ENCODE measurements around the gene SCLY. TPM values are rescaled to one million over a fixed set of nuclear protein-coding genes. Genes with fewer than 3 reads are reported as not detected.

The SCLY gene
- total RNA-seq, 1 donor from 2014 or later = 49.2 TPM

GRCh38 chr2:238060096-238060541 is 682 bp upstream of the SCLY start:
- peaks cover 3% of the 10 kb centered on the region for H3K27me3 Mint-ChIP-seq
- H3K4me1 Mint-ChIP-seq (ENCODE audit: low read depth) = peaks cover 36% of the 10 kb centered on the region
- DNase-seq (ENCODE audit: low spot score, unreplicated experiment) = no peak
- H3K4me3 Mint-ChIP-seq (ENCODE audit: low read depth) = peak overlapping the region; percentile 82
- TF ChIP-seq CTCF (IDR thresholded peaks at IDR 0.05; ENCODE audit: unreplicated experiment) = no peak
- H3K9me3 Mint-ChIP-seq (ENCODE audit: low read depth) = peaks cover 2% of the 10 kb centered on the region
- peaks cover 2% of the 10 kb centered on the region for H3K36me3 Mint-ChIP-seq (ENCODE audit: insufficient read depth)
- H3K27ac Mint-ChIP-seq = peak overlapping the region; percentile 92

- Mint-ChIP-seq H3K27ac (peak overlapping the region; percentile 94), H3K27me3 (no peaks in the 10 kb centered on the region), H3K9me3 (ENCODE audit: low read depth) (peaks cover 4% of the 10 kb centered on the region), H3K36me3 (ENCODE audit: insufficient read depth) (peaks cover 10% of the 10 kb centered on the region), H3K4me1 (ENCODE audit: low read depth) (peaks cover 39% of the 10 kb centered on the region), H3K4me3 (ENCODE audit: low read depth) (peak overlapping the region; percentile 82)
- no peak for TF ChIP-seq CTCF (IDR thresholded peaks at IDR 0.05; ENCODE audit: unreplicated experiment)
- DNase-seq (ENCODE audit: low spot score, unreplicated experiment) = no peak
These were observed 758 bp downstream of the SCLY start for GRCh38 chr2:238061315-238062202.

- TF ChIP-seq CTCF (IDR thresholded peaks at IDR 0.05; ENCODE audit: unreplicated experiment) = no peak
- Mint-ChIP-seq H3K27ac (peak overlapping the region; percentile 94), H3K9me3 (ENCODE audit: low read depth) (peaks cover 6% of the 10 kb centered on the region), H3K36me3 (ENCODE audit: insufficient read depth) (peaks cover 18% of the 10 kb centered on the region), H3K4me3 (ENCODE audit: low read depth) (peak overlapping the region; percentile 82), H3K27me3 (no peaks in the 10 kb centered on the region), H3K4me1 (ENCODE audit: low read depth) (peaks cover 39% of the 10 kb centered on the region)
- no peak for DNase-seq (ENCODE audit: low spot score, unreplicated experiment)
These were observed 2.8 kb downstream of the SCLY start for GRCh38 chr2:238063414-238064189.

GRCh38 chr2:238064376-238064775 is 3.6 kb downstream of the SCLY start:
- Mint-ChIP-seq H3K27me3 (no peaks in the 10 kb centered on the region), H3K27ac (peak overlapping the region; percentile 94), H3K4me1 (ENCODE audit: low read depth) (peaks cover 37% of the 10 kb centered on the region), H3K9me3 (ENCODE audit: low read depth) (peaks cover 4% of the 10 kb centered on the region), H3K36me3 (ENCODE audit: insufficient read depth) (peaks cover 17% of the 10 kb centered on the region), H3K4me3 (ENCODE audit: low read depth) (peak overlapping the region; percentile 31)
- no peak for TF ChIP-seq CTCF (IDR thresholded peaks at IDR 0.05; ENCODE audit: unreplicated experiment)
- no peak for DNase-seq (ENCODE audit: low spot score, unreplicated experiment)

All from progenitor cell of endocrine pancreas (in vitro differentiated cells).